PC-9 (cell line): ENCODE results near the gene NELFB. TPM values are rescaled to one million over a fixed set of nuclear protein-coding genes. Genes with fewer than 3 reads are reported as not detected.
"Not testable (repeated sequence)": the region's sequence is repeated elsewhere in the genome, so short reads cannot be mapped to it uniquely, and the experiment has no call there.

Source experiments
- BruUV-seq: library from RNA; stranded (reverse); fragments of 400-500 nt; replicated peaks from 2 replicates; lab custom pipeline; 2021; lab: Mats Ljungman, UMichigan
- CTCF ChIA-PET: fragments of 300-600 bp; sonication (Branson Sonifier 250); formaldehyde crosslinking; loops from one replicate; lab custom pipeline; 2022; ENCODE audit warnings: antibody characterized with exemption; lab: Charles Lee
- POLR2A ChIA-PET: fragments of 300-600 bp; sonication (Branson Sonifier 250); formaldehyde crosslinking; loops from one replicate; lab custom pipeline; 2022; ENCODE audit warnings: antibody characterized with exemption; ENCODE audit not compliant: unreplicated experiment; lab: Charles Lee
- DNase-seq, 2 experiments: peaks; one replicate each; pipeline versions ENCODE4 v3.0.0 to v3.0.0-alpha.2; 2015 to 2022; ENCODE audit warnings: mixed read lengths in 1 of 2
- H2AFZ ChIP-seq: fragments of 200-600 bp; sonication (generic); 2 replicates; pipeline ENCODE4 v1.8.1; 2017; ENCODE audit warnings: antibody characterized with exemption
- H3F3A ChIP-seq: fragments of 200-600 bp; sonication (generic); 2 replicates; pipeline ENCODE4 v1.8.1; 2017; ENCODE audit warnings: antibody characterized with exemption, mild to moderate bottlenecking, low read depth; ENCODE audit not compliant: insufficient read depth
- H3K27ac ChIP-seq: fragments of 200-600 bp; sonication (generic); 2 replicates; pipeline ENCODE4 v1.6.1; 2016; ENCODE audit warnings: mixed run types
- H3K27me3 ChIP-seq: fragments of 200-600 bp; sonication (generic); 2 replicates; pipeline ENCODE4 v1.6.1; 2016; ENCODE audit warnings: low read depth, mixed run types; ENCODE audit not compliant: insufficient read depth
- H3K36me3 ChIP-seq: fragments of 200-600 bp; sonication (generic); 2 replicates; pipeline ENCODE4 v1.6.1; 2016; ENCODE audit warnings: low read depth, mixed run types
- H3K4me1 ChIP-seq: fragments of 200-600 bp; sonication (generic); replicated peaks from 2 replicates; pipeline ENCODE4 v1.6.1; 2016; ENCODE audit warnings: mixed run types; ENCODE audit not compliant: insufficient read depth
- H3K4me2 ChIP-seq: fragments of 200-600 bp; sonication (generic); 2 replicates; pipeline ENCODE4 v1.6.1; 2017; ENCODE audit warnings: mixed run types
- H3K4me3 ChIP-seq: fragments of 200-600 bp; sonication (generic); 2 replicates; pipeline ENCODE4 v1.6.1; 2016; ENCODE audit warnings: mixed run types
- H3K79me2 ChIP-seq: fragments of 200-600 bp; sonication (generic); 2 replicates; pipeline ENCODE4 v1.6.1; 2017; ENCODE audit warnings: low read depth, mixed run types
- H3K9me2 ChIP-seq: fragments of 200-600 bp; sonication (generic); 2 replicates; pipeline ENCODE4 v1.8.1; 2017; ENCODE audit warnings: mild to moderate bottlenecking; ENCODE audit not compliant: insufficient read depth
- H3K9me3 ChIP-seq: fragments of 200-600 bp; sonication (generic); 2 replicates; pipeline ENCODE4 v1.8.1; 2016; ENCODE audit warnings: low read depth; ENCODE audit not compliant: insufficient read depth
- H4K20me1 ChIP-seq: fragments of 200-600 bp; sonication (generic); 2 replicates; pipeline ENCODE4 v1.8.1; 2017; ENCODE audit not compliant: insufficient read depth
- CTCF ChIP-seq: fragments of 200-600 bp; sonication (generic); conservative IDR thresholded peaks from 2 replicates; pipeline ENCODE4 v1.6.1; 2017; ENCODE audit warnings: mixed run types, antibody characterized with exemption, mild to moderate bottlenecking, moderate library complexity
- EZH2 ChIP-seq: fragments of 200-600 bp; sonication (generic); IDR thresholded peaks from 2 replicates; pipeline ENCODE4 v1.8.0; 2017; ENCODE audit warnings: antibody characterized with exemption, low read depth
- intact Hi-C: fragments of 100-400 bp; cut with micrococcal nuclease; formaldehyde crosslinking; loops from one replicate; pipeline ENCODE4 v1.10.0; 2022; ENCODE audit not compliant: unreplicated experiment
- total RNA-seq: library from RNA; stranded (reverse); gene quantifications from 2 replicates; pipeline ENCODE4 v1.2.3, GENCODE V29; 2021

The NELFB gene
- total RNA-seq, 1 experiment from 2014 or later = 94.2 TPM

- Histone ChIP-seq H3K4me2 (peak overlapping the region; percentile 99), H4K20me1 (peaks cover 29% of the 10 kb centered on the region), H3K79me2 (peaks cover 48% of the 10 kb centered on the region), H3K36me3 (peaks cover 21% of the 10 kb centered on the region; the same call in 1 of the 2 replicates), H3K27me3 (no peaks in the 10 kb centered on the region), H2AFZ (no peak overlapping the region), H3K27ac (peak overlapping the region; percentile 46), H3K9me2 (no peaks in the 10 kb centered on the region), H3F3A (peaks cover 40% of the 10 kb centered on the region), H3K9me3 (no peaks in the 10 kb centered on the region), H3K4me3 (peak overlapping the region; percentile 97), H3K4me1 (peaks cover 34% of the 10 kb centered on the region)
- BruUV-seq = TSS peak; percentile 56
- ChIA-PET CTCF (interaction anchor here (0.6 kb wide), 1 partner anchor 113 kb away, joined by 4 read pairs; no protein-coding TSS in a partner anchor), POLR2A (interaction anchor here (0.6 to 1.0 kb wide), 2 partner anchors 12 to 34 kb away, joined by 4 to 7 read pairs; partner anchors contain the start of gene TOR4A)
- no peak for DNase-seq
- TF ChIP-seq EZH2 (no peak), CTCF (no peak)
- intact Hi-C loops = loop anchor here (1.0 to 5.0 kb wide), 3 partner anchors 20 to 450 kb away; partner anchors contain the start of genes RNF208 and TMEM141
These were observed 12.6 kb upstream of the NELFB start for GRCh38 chr9:137242269-137243203.

DNA sequence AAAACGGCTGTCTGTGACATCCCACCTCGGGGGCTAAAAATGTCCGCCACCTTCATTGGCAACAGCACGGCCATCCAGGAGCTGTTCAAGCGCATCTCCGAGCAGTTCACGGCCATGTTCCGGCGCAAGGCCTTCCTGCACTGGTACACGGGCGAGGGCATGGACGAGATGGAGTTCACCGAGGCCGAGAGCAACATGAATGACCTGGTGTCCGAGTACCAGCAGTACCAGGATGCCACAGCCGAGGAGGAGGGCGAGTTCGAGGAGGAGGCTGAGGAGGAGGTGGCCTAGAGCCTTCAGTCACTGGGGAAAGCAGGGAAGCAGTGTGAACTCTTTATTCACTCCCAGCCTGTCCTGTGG lies 11.9 kb upstream of the NELFB start:
- CTCF ChIA-PET, H3K9me2 ChIP-seq, BruUV-seq, H3K27me3 ChIP-seq, H2AFZ ChIP-seq, DNase-seq, H3K9me3 ChIP-seq, H3K27ac ChIP-seq, H3K4me3 ChIP-seq: not testable (repeated sequence)
- peaks cover 21% of the 10 kb centered on the region; the same call in 1 of the 2 replicates for H3K36me3 ChIP-seq
- peaks cover 44% of the 10 kb centered on the region for H3K79me2 ChIP-seq
- peaks cover 31% of the 10 kb centered on the region for H3K4me1 ChIP-seq
- peaks cover 29% of the 10 kb centered on the region for H4K20me1 ChIP-seq
- intact Hi-C loops = loop anchor here (1.0 to 5.0 kb wide), 3 partner anchors 21 to 451 kb away; partner anchors contain the start of genes RNF208 and TMEM141
- POLR2A ChIA-PET = interaction anchor here (0.6 kb wide), 1 partner anchor 10 kb away, joined by 3 read pairs; no protein-coding TSS in a partner anchor
- H3F3A ChIP-seq = peaks cover 40% of the 10 kb centered on the region
- peak overlapping the region; percentile 99; the same call in 1 of the 2 replicates for H3K4me2 ChIP-seq

DNA sequence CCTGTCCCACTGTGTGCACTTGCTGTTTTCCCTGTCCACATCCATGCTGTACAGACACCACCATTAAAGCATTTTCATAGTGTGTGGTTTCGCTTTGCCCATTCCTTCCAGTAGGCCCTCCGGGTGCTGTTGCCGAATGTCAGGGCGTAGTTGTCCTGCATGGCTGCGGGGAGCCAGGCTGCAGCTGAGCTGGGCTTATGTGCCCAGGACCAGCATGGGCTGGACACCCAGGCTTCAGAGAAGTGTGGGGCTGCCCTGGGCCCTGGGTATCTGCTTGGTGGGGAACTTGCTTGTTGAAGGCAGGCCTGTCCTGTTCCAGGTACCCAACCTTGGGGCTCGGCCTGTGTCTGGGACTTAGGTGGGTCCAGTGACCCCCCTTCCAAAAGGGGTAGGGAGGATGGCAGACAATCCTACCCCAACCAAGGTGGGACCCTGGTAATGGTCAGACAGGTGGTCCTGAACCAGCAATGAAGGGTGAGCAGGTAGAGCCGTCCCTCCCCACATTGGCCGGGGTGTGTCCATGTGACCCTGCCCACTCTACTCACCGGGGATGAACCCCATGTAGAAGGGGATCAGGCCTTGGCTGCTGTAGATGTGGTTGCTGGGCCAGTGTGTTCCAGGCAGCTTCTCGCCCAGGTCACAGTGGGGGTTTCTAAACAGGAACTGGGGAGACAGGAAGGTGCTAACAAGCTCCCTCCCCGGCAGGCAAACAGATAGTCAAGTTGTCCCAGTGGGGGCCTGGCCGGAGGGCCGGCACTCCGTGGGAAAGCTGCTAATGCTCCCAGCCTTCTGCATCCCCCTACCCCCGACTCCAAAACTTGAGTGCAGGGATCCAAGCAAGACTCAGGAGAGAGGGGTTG lies 11.3 kb upstream of the NELFB start:
- DNase-seq = no peak
- H3K79me2 ChIP-seq = peaks cover 38% of the 10 kb centered on the region
- intact Hi-C loops = loop anchor here (1.0 to 5.0 kb wide), 3 partner anchors 22 to 452 kb away; partner anchors contain the start of genes RNF208 and TMEM141
- H3K9me3 ChIP-seq = no peaks in the 10 kb centered on the region
- POLR2A ChIA-PET = interaction anchor here (0.5 to 1.1 kb wide), 3 partner anchors 10 to 113 kb away, joined by 3 to 5 read pairs (median 3); no protein-coding TSS in a partner anchor
- no peak overlapping the region for H3K4me3 ChIP-seq
- no peaks in the 10 kb centered on the region for H3K9me2 ChIP-seq
- H3K4me1 ChIP-seq = peaks cover 25% of the 10 kb centered on the region
- no peak overlapping the region for H2AFZ ChIP-seq
- no peak overlapping the region for H3K27ac ChIP-seq
- H3K27me3 ChIP-seq = no peaks in the 10 kb centered on the region
- peaks cover 21% of the 10 kb centered on the region; the same call in 1 of the 2 replicates for H3K36me3 ChIP-seq
- CTCF ChIA-PET = no interaction called here
- no TSS peak for BruUV-seq
- peaks cover 40% of the 10 kb centered on the region for H3F3A ChIP-seq
- H3K4me2 ChIP-seq = peak overlapping the region; percentile 99; the same call in 1 of the 2 replicates
- TF ChIP-seq EZH2 (no peak), CTCF (no peak)
- peaks cover 29% of the 10 kb centered on the region for H4K20me1 ChIP-seq
